Activated CD8-positive, alpha-beta T cell treated with anti-CD3 and anti-CD28 coated beads, Interleukin-2, amount 10 ng/mL, durations not matched to agents 7 days and 5 days (primary cell): Measurements from ENCODE around the gene EME2. TPM values are rescaled to one million over a fixed set of nuclear protein-coding genes. Genes with fewer than 3 reads are reported as not detected.
A peak's percentile ranks its signal among the peaks of the same experiment; 100 is the strongest.

Experiments used
- ATAC-seq: fragments of 150-1000 bp; cut with Tn5 transposase; one replicate; pipeline ENCODE4 v1.10.0; 2021; ENCODE audit warnings: moderate library complexity
- CTCF ChIA-PET: fragments of 350-600 bp; sonication (Branson Sonifier 250); formaldehyde crosslinking; loops from one replicate; lab custom pipeline; 2021; ENCODE audit warnings: antibody characterized with exemption; lab: Charles Lee
- POLR2A ChIA-PET: fragments of 350-600 bp; sonication (Branson Sonifier 250); formaldehyde crosslinking; loops from one replicate; lab custom pipeline; 2021; ENCODE audit warnings: antibody characterized with exemption; lab: Charles Lee
- DNase-seq: peaks from one replicate; pipeline ENCODE4 v3.0.0-alpha.2; 2020
- H3K27ac Mint-ChIP-seq: one replicate; pipeline ENCODE4 v1.8.0; 2021; ENCODE audit warnings: mild to moderate bottlenecking, mixed read lengths
- H3K27me3 Mint-ChIP-seq: one replicate; pipeline ENCODE4 v1.8.0; 2021; ENCODE audit warnings: low read depth, mixed read lengths
- H3K36me3 Mint-ChIP-seq: one replicate; pipeline ENCODE4 v1.8.0; 2021; ENCODE audit warnings: low read depth, mixed read lengths
- H3K4me1 Mint-ChIP-seq: one replicate; pipeline ENCODE4 v1.8.0; 2021; ENCODE audit warnings: low read depth, mixed read lengths
- H3K4me3 Mint-ChIP-seq: one replicate; pipeline ENCODE4 v1.8.0; 2021; ENCODE audit warnings: mild to moderate bottlenecking, mixed read lengths
- H3K9me3 Mint-ChIP-seq: one replicate; pipeline ENCODE4 v1.8.0; 2022; ENCODE audit warnings: mixed read lengths; ENCODE audit not compliant: insufficient read depth
- total RNA-seq, 2 experiments: library from RNA; stranded (reverse); gene quantifications; one replicate each; pipeline ENCODE4 v1.2.3, GENCODE V29; 2021

Gene EME2
- total RNA-seq, 2 experiments from 2014 or later = 31.8 to 32.0 TPM

DNA sequence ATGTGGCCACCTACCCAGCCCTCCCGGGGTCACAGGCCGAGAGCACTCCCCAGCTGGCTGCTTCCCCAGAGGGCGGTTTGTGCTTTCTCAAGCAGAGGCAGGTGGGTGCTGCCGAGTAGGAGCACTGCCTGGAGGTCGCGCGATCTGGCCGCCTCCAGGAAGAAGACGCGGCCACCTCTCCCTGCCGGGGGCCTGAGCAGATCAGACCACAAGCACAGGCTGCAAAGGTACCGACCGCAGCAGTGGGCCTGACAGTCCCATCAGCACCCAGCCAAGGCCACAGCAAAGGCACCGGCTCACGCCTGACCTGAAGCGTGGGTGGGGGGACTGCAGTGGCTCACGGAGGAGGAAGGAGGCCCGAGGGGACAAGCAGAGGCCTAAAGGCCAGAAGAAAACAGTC is 36.1 kb downstream of the EME2 start:
- CTCF ChIA-PET = no interaction called here
- no peak for ATAC-seq
- Mint-ChIP-seq H3K27ac (no peak overlapping the region), H3K36me3 (peaks cover 28% of the 10 kb centered on the region), H3K9me3 (no peaks in the 10 kb centered on the region), H3K4me3 (no peak overlapping the region), H3K27me3 (no peaks in the 10 kb centered on the region), H3K4me1 (peaks cover 5% of the 10 kb centered on the region)
- POLR2A ChIA-PET = interaction anchor here (0.5 kb wide), 1 partner anchor 388 kb away, joined by 3 read pairs; the partner anchor contains the start of gene UQCC4
- DNase-seq = no peak

DNA sequence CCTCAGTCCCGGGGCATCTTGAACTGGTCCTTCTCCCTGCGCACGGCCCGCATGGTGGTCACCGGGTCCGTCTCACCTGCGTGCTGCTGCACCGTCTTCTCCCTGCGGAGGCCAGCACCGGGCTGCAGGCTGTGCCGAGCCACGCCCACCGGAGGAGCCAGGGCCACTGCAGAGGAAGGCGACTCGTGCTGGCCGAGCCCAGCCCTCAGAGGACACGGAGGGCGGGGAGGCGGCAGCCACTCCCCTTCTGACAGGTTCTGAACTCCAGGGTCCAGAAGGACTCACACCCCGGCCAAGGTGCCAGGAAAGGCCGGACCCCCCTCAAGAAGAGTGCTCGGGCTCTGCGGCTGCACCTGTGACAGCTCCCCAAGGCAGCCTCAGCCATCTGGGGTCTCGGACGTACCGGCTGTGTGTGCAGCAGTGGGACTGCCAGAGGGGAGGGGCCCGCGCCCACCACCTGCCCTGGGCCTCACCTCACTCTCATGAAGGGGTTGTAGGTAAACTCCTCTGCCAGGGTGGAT is 36.7 kb downstream of the EME2 start:
- H3K27ac Mint-ChIP-seq = no peak overlapping the region
- DNase-seq (no peak), ATAC-seq (no peak)
- H3K27me3 Mint-ChIP-seq = no peaks in the 10 kb centered on the region
- H3K4me3 Mint-ChIP-seq = no peak overlapping the region
- ChIA-PET POLR2A (interaction anchor here (0.5 kb wide), 1 partner anchor 389 kb away, joined by 3 read pairs; the partner anchor contains the start of gene UQCC4), CTCF (no interaction called here)
- peaks cover 30% of the 10 kb centered on the region for H3K36me3 Mint-ChIP-seq
- peaks cover 5% of the 10 kb centered on the region for H3K4me1 Mint-ChIP-seq
- no peaks in the 10 kb centered on the region for H3K9me3 Mint-ChIP-seq

DNA sequence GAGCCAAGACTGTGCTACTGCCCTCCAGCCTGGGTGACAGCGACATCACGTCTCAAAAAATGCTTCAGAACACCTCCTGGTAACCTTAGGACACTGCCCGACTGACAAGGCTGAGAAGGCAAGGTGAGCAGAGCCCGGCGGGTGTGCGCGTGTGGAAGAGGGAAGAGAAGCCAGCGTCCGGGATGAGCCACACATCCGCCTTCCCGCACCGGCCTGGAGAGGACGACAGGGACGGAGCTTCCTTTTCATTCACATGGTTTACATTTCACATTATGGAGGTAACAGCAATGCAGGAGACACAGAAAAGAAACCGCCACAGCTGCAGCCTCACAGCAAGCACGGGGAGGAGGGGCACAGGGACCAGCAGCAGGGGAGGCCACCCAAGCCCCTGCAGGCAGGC is 37.5 kb downstream of the EME2 start:
- ATAC-seq (no peak), DNase-seq (no peak)
- H3K36me3 Mint-ChIP-seq = peaks cover 33% of the 10 kb centered on the region
- POLR2A ChIA-PET = no interaction called here
- CTCF ChIA-PET = no interaction called here
- H3K9me3 Mint-ChIP-seq = no peaks in the 10 kb centered on the region
- H3K27me3 Mint-ChIP-seq = no peaks in the 10 kb centered on the region
- no peak overlapping the region for H3K4me3 Mint-ChIP-seq
- H3K27ac Mint-ChIP-seq = no peak overlapping the region
- peaks cover 5% of the 10 kb centered on the region for H3K4me1 Mint-ChIP-seq

DNA sequence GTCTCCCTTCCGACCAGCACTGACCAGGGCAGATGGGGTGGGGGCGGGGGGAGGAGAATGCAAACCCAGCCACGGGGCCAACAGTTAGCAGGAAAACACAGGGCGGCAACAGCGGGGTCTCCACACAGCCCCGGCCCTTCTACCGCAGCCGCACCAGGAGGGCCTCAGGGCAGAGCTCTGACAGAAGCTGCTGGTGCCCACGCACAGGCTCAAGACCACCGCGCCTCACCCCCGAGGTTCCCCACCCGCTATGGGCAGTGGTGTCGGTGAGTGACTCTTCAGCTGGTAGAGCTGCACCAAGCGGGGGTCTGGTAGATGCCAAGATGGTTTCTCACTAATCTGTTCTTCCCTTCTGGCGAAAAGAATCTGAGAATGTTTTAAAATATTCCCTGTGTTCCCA is 37.9 kb downstream of the EME2 start:
- Mint-ChIP-seq H3K36me3 (peaks cover 35% of the 10 kb centered on the region), H3K27ac (no peak overlapping the region)
- CTCF ChIA-PET = interaction anchor here (1.4 kb wide), 1 partner anchor 14 kb away, joined by 3 read pairs; no protein-coding TSS in a partner anchor

DNA sequence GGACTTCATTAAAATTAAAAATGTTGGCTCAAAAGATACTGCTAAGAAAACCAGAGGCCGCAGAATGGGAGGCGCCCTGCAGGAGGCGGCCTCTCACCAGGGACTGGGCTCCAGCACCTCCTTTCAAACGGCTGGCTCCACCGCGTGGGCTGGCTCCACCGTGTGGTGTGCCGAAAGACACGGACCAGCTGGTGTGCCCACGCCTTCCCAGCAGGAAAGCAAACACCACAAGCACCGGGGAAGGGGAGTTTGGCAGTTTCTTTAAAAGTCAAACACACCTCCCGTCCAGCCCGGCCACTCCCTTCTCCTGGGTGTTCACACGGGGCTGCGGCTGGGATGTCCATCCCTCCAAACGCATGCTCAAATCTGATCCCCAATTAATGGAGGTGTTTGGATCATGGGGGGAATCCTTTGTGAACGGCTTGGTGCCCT is 40.1 kb downstream of the EME2 start:
- Mint-ChIP-seq H3K4me3 (no peak overlapping the region), H3K27me3 (no peaks in the 10 kb centered on the region), H3K36me3 (peaks cover 26% of the 10 kb centered on the region), H3K9me3 (no peaks in the 10 kb centered on the region), H3K27ac (peak overlapping the region; percentile 50), H3K4me1 (peaks cover 5% of the 10 kb centered on the region)
- peak; percentile 78 for ATAC-seq
- POLR2A ChIA-PET = no interaction called here
- CTCF ChIA-PET = interaction anchor here (1.2 to 2.0 kb wide), 4 partner anchors 11 to 115 kb away, joined by 3 to 7 read pairs (median 4); partner anchors contain the start of genes NUBP2 and SPSB3
- peak; percentile 61 for DNase-seq

More for the DNA sequence above, 37.9 kb downstream of the EME2 start:
- H3K27me3 Mint-ChIP-seq = no peaks in the 10 kb centered on the region
- no peaks in the 10 kb centered on the region for H3K9me3 Mint-ChIP-seq
- no peak for DNase-seq
- no peak for ATAC-seq
- H3K4me1 Mint-ChIP-seq = peaks cover 5% of the 10 kb centered on the region
- POLR2A ChIA-PET = no interaction called here
- H3K4me3 Mint-ChIP-seq = no peak overlapping the region

DNA sequence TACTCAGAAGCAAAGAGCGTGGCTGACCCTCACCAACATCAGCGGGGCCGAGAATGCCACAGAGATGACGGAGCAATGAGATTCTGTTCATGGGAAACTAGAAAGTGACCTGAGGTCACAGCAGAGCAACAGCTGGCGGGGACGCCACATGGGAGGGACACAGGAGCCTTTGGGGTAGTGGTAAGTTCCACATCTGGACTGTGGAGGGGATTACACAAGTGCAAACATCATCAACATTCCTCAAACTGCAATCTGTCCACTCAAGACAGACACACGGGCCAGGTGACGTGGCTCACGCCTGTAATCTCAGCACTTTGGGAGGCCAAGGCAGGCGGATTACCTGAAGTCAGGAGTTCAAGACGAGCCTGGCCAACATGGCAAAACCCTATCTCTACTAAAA is 42.9 kb downstream of the EME2 start:
- Mint-ChIP-seq H3K4me1 (peaks cover 5% of the 10 kb centered on the region), H3K4me3 (no peak overlapping the region), H3K27me3 (no peaks in the 10 kb centered on the region), H3K9me3 (no peaks in the 10 kb centered on the region), H3K27ac (no peak overlapping the region), H3K36me3 (peaks cover 24% of the 10 kb centered on the region)
- no peak for DNase-seq
- ChIA-PET POLR2A (no interaction called here), CTCF (no interaction called here)
- ATAC-seq = no peak

DNA sequence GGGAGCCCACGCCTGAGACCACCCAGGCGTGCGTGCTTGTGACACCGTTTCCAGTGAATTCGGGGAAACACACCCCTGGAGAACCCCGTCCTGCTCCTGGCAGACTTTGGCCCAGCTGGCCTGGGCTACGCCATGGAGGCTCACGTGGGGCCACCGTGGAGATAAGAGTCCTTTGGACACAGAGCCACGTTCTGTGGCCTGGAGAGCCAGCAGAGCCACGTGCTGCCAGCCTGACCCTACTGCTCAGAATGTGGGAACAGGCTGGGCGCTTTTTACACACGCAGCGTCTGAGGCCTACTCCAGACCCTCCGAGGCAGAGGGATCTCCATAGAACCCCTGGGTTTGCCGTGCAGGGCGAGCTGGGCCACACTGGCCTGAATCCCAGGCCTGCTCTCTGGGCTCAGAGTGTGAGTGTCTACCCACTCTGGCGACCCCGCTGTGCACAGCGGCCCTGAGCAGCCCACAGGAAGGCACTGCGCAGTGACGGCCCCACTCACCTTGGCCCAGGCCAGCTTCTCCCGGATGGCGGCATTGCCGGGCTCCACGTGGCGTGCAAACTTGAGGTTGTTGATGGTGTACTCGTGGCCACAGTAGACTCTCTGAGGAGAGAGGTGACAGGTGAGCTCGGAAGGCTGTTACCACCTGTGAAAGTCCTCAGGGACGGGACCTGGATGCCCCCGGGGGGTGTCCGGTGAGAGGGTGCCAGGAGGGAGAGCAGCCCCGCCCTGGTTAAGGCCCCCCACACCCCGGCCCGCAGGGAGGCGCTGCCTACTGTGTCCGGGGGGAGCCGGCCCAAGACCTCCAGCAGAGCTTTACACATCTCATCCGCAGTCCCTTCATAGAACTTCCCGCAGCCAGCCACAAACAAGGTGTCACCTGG is 44.0 kb downstream of the EME2 start:
- POLR2A ChIA-PET = interaction anchor here (1.2 kb wide), 1 partner anchor 34 kb away, joined by 3 read pairs; the partner anchor contains the start of genes NUBP2 and SPSB3
- no peak overlapping the region for H3K27ac Mint-ChIP-seq
- no peaks in the 10 kb centered on the region for H3K27me3 Mint-ChIP-seq
- H3K4me1 Mint-ChIP-seq = peaks cover 5% of the 10 kb centered on the region
- H3K9me3 Mint-ChIP-seq = no peaks in the 10 kb centered on the region
- peaks cover 22% of the 10 kb centered on the region for H3K36me3 Mint-ChIP-seq
- DNase-seq (no peak), ATAC-seq (no peak)
- no peak overlapping the region for H3K4me3 Mint-ChIP-seq
- CTCF ChIA-PET = no interaction called here

DNA sequence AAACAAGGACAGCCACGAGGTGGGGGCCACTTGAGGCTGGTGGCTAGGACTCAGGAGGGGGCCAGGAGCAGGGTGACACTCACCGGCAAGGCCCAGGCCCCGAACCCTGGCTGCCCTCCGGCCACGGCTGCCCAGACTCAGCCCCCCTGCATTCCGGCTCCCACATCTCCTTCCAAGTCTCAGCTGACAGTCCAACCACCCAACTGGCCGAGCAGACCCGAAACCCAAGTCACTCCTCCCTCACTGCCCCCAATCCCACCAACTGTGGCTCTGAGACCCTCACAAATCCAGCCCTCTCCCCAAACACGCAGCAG is 44.6 kb downstream of the EME2 start:
- POLR2A ChIA-PET = interaction anchor here (1.2 kb wide), 1 partner anchor 34 kb away, joined by 3 read pairs; the partner anchor contains the start of genes NUBP2 and SPSB3
- CTCF ChIA-PET = no interaction called here
- Mint-ChIP-seq H3K36me3 (peaks cover 22% of the 10 kb centered on the region), H3K4me1 (peaks cover 5% of the 10 kb centered on the region), H3K4me3 (no peak overlapping the region), H3K9me3 (no peaks in the 10 kb centered on the region), H3K27me3 (no peaks in the 10 kb centered on the region), H3K27ac (no peak overlapping the region)
- DNase-seq = no peak
- ATAC-seq = no peak

DNA sequence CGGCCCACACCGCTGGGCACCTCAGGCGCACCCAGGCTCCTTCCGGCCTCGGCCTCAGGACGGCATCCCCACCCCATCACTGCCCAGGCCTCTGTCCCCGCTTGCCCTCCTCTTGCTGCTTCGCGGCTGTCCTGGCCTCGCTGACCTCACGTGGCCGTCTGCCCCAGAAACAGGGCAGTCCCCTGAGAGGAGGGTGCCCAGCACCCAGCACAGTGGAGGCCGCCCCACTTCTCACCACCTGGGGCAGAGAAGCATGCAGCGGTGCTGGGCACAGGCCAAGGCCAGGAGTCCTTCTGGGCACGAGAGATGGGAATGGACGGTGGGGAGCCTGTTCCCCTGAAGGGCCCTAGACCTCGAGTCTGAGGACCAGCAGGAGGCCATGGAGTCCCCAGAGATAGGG is 45.1 kb downstream of the EME2 start:
- CTCF ChIA-PET = no interaction called here
- Mint-ChIP-seq H3K36me3 (peaks cover 22% of the 10 kb centered on the region), H3K9me3 (no peaks in the 10 kb centered on the region), H3K27ac (no peak overlapping the region), H3K27me3 (no peaks in the 10 kb centered on the region), H3K4me1 (peaks cover 5% of the 10 kb centered on the region), H3K4me3 (no peak overlapping the region)
- ATAC-seq = no peak
- POLR2A ChIA-PET = interaction anchor here (1.2 kb wide), 1 partner anchor 35 kb away, joined by 3 read pairs; the partner anchor contains the start of genes NUBP2 and SPSB3
- DNase-seq = no peak

DNA sequence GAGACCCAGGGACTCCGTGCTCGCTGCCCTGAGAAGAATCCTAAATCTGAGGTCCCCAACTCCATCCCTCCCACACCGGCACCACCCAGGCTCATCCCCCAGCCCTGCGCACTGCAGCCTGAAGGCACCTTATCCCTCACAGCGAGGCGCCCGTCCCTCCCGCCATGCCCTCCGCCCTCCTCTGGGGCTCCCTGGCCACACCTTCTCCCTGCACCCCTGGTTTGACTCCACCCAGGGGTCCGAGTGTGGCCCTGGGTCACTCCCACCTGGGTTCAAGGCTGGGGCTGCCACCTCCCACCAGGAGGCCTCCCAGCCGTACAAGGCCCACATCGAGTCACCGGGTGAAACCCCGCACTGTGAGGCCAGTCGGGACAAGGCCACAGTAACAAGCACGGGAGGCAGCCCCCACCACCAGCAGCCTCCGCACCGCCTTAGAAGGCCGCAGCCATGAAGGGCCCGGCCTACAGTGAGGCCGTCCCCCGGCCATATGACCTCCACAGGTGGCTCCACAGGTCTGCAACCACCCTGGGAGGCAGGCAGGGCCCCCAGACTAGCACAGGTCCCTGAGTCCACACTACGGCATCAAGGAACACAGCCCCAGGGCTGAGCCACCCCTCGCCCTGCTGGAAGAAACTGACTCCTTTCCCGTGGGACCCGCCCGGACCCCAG is 45.7 kb downstream of the EME2 start:
- Mint-ChIP-seq H3K36me3 (peaks cover 19% of the 10 kb centered on the region), H3K4me1 (no peaks in the 10 kb centered on the region), H3K4me3 (no peak overlapping the region), H3K27me3 (no peaks in the 10 kb centered on the region), H3K27ac (no peak overlapping the region), H3K9me3 (no peaks in the 10 kb centered on the region)
- CTCF ChIA-PET = no interaction called here
- DNase-seq (no peak), ATAC-seq (no peak)
- POLR2A ChIA-PET = no interaction called here

DNA sequence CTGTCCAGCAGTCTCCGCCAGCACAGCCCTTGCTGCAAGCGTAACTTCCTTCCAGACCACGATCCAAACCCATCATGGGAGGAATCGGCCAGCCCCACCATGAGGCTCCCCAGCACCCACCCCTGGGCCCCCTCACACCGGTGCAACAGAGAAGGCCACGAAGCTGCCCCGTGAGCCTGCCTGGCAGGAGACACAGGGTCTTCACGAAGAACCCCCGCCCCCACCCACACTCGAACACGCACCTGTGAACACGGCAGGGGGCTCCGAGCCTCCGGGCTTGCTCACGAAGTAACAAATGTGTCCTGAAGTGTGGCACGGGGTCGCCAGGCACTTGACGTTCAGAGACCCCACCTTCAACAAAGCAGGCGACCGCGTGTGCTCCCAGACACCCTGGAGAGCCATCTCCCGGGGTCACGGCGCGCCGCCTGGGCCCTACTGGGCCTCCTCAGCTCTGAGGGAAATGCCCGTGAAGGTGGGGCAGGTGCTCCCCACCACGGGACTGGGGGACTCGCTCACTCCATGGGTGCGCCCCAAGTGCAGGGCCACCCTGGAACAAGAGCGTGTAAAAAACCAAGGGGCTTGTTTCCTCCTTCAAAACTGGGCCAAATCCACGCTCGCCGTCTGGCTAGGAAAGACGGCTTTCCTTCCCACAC is 46.4 kb downstream of the EME2 start:
- ATAC-seq (no peak), DNase-seq (no peak)
- H3K27ac Mint-ChIP-seq = no peak overlapping the region
- H3K27me3 Mint-ChIP-seq = no peaks in the 10 kb centered on the region
- H3K9me3 Mint-ChIP-seq = no peaks in the 10 kb centered on the region
- ChIA-PET CTCF (no interaction called here), POLR2A (no interaction called here)
- peaks cover 3% of the 10 kb centered on the region for H3K4me1 Mint-ChIP-seq
- H3K36me3 Mint-ChIP-seq = peaks cover 14% of the 10 kb centered on the region
- no peak overlapping the region for H3K4me3 Mint-ChIP-seq
